ENCODE results near the gene JUND.

GRCh38 chr19:18232540-18233223 lies 48.7 kb downstream of the JUND start:
- TF ChIP-seq CTCF (optimal IDR thresholded peaks at IDR 0.05 in 1 of 3, IDR thresholded peaks at IDR 0.05 in 1 of 3, conservative IDR thresholded peaks at IDR 0.05 in 1 of 3; ENCODE audit: extremely low read depth in 1 of 3, insufficient read depth in 2 of 3, low read length in 3 of 3) = no peak
- TF ChIP-seq EZH2 (IDR thresholded peaks at IDR 0.05; ENCODE audit: low read length) = no peak
